H9 (cell line): ENCODE data around the gene MROH7. TPM values are rescaled to one million over a fixed set of nuclear protein-coding genes. Genes with fewer than 3 reads are reported as not detected.

Experiments used
- DNase-seq: peaks from one replicate; pipeline ENCODE4 v3.0.0-alpha.2; 2017
- H2AFZ ChIP-seq: one replicate; pipeline ENCODE4 v1.6.1; 2013; ENCODE audit warnings: mild to moderate bottlenecking, low read length, control low read depth, moderate library complexity
- H2AK5ac ChIP-seq: 2 replicates; pipeline ENCODE4 v1.6.1; 2013; ENCODE audit warnings: low read length, control low read depth, mixed read lengths; ENCODE audit not compliant: insufficient read length
- H2BK120ac ChIP-seq: one replicate; pipeline ENCODE4 v1.6.1; 2013; ENCODE audit warnings: low read depth, mild to moderate bottlenecking, low read length, control low read depth, inconsistent platforms; ENCODE audit not compliant: poor library complexity, severe bottlenecking
- H2BK12ac ChIP-seq: 2 replicates; pipeline ENCODE4 v1.6.1; 2013; ENCODE audit warnings: low read length, control low read depth, mixed read lengths, low read depth; ENCODE audit not compliant: insufficient read length
- H2BK15ac ChIP-seq: 2 replicates; pipeline ENCODE4 v1.6.1; 2013; ENCODE audit warnings: low read depth, low read length, control low read depth
- H2BK20ac ChIP-seq: one replicate; pipeline ENCODE4 v1.6.1; 2013; ENCODE audit warnings: low read depth, mild to moderate bottlenecking, low read length, control low read depth, inconsistent platforms; ENCODE audit not compliant: poor library complexity, severe bottlenecking
- H2BK5ac ChIP-seq: 2 replicates; pipeline ENCODE4 v1.6.1; 2013; ENCODE audit warnings: low read length, control low read depth, mixed read lengths; ENCODE audit not compliant: insufficient read length
- H3K14ac ChIP-seq: 2 replicates; pipeline ENCODE4 v1.6.1; 2013; ENCODE audit warnings: low read length, control low read depth; ENCODE audit not compliant: insufficient read depth
- H3K18ac ChIP-seq: 2 replicates; pipeline ENCODE4 v1.6.1; 2013; ENCODE audit warnings: low read depth, mild to moderate bottlenecking, mixed read lengths, low read length, control low read depth; ENCODE audit not compliant: insufficient read length
- H3K23ac ChIP-seq: 2 replicates; pipeline ENCODE4 v1.6.1; 2013; ENCODE audit warnings: low read length, control low read depth, mixed read lengths, low read depth; ENCODE audit not compliant: insufficient read length
- H3K23me2 ChIP-seq: 2 replicates; pipeline ENCODE4 v1.6.1; 2013; ENCODE audit warnings: low read depth, mild to moderate bottlenecking, mixed read lengths, low read length, control low read depth; ENCODE audit not compliant: insufficient read length, poor library complexity, severe bottlenecking
- H3K27ac ChIP-seq: 2 replicates; pipeline ENCODE4 v1.5.1; 2013; ENCODE audit warnings: low read length, control low read depth, mixed read lengths, low read depth; ENCODE audit not compliant: insufficient read length
- H3K27me3 ChIP-seq: 2 replicates; pipeline ENCODE4 v1.6.1; 2013; ENCODE audit warnings: low read length, control low read depth, inconsistent platforms; ENCODE audit not compliant: insufficient read depth
- H3K4ac ChIP-seq: 2 replicates; pipeline ENCODE4 v1.6.1; 2013; ENCODE audit warnings: low read depth, mild to moderate bottlenecking, control low read depth, inconsistent platforms, low read length, moderate library complexity
- H3K4me1 ChIP-seq: 2 replicates; pipeline ENCODE4 v1.6.1; 2013; ENCODE audit warnings: low read length, control low read depth, inconsistent platforms; ENCODE audit not compliant: insufficient read depth
- H3K4me2 ChIP-seq: 2 replicates; pipeline ENCODE4 v1.6.1; 2013; ENCODE audit warnings: low read length, control low read depth, mixed read lengths; ENCODE audit not compliant: insufficient read length, insufficient read depth
- H3K56ac ChIP-seq: 2 replicates; pipeline ENCODE4 v1.6.1; 2013; ENCODE audit warnings: low read depth, mild to moderate bottlenecking, mixed read lengths, low read length, control low read depth; ENCODE audit not compliant: insufficient read length
- H3K79me1 ChIP-seq: 2 replicates; pipeline ENCODE4 v1.6.1; 2013; ENCODE audit warnings: low read depth, mild to moderate bottlenecking, moderate library complexity, low read length, control low read depth, inconsistent platforms; ENCODE audit not compliant: insufficient read depth, poor library complexity, severe bottlenecking
- H3K79me2 ChIP-seq: 2 replicates; pipeline ENCODE4 v1.6.1; 2013; ENCODE audit warnings: low read length, control low read depth, inconsistent platforms; ENCODE audit not compliant: insufficient read depth
- H3K9ac ChIP-seq: 2 replicates; pipeline ENCODE4 v1.6.1; 2013; ENCODE audit warnings: low read length, control low read depth, mixed read lengths; ENCODE audit not compliant: insufficient read length; ENCODE audit errors: extremely low read depth
- H3K9me3 ChIP-seq: one replicate; pipeline ENCODE4 v1.6.1; 2013; ENCODE audit warnings: low read depth, low read length, inconsistent platforms; ENCODE audit not compliant: control insufficient read depth
- H3T11ph ChIP-seq: one replicate; pipeline ENCODE4 v1.6.1; 2013; ENCODE audit warnings: mild to moderate bottlenecking, low read length, control low read depth, inconsistent platforms
- H4K20me1 ChIP-seq: one replicate; pipeline ENCODE4 v1.6.1; 2013; ENCODE audit not compliant: control insufficient read depth, insufficient read length, insufficient read depth
- H4K5ac ChIP-seq: 2 replicates; pipeline ENCODE4 v1.6.1; 2013; ENCODE audit warnings: low read depth, mild to moderate bottlenecking, mixed read lengths, low read length, control low read depth; ENCODE audit not compliant: insufficient read length
- H4K8ac ChIP-seq: replicated peaks from 2 replicates; pipeline ENCODE4 v1.6.1; 2013; ENCODE audit warnings: low read length, control low read depth, mixed read lengths, low read depth; ENCODE audit not compliant: insufficient read length
- H4K91ac ChIP-seq: 2 replicates; pipeline ENCODE4 v1.6.1; 2013; ENCODE audit warnings: low read depth, mild to moderate bottlenecking, moderate library complexity, mixed read lengths, low read length, control low read depth; ENCODE audit not compliant: insufficient read length
- H3K27ac Mint-ChIP-seq, 3 experiments: 2 replicates in 2 of 3; 3 replicates in 1 of 3; pipeline ENCODE4 v1.8.0; 2020 to 2021; ENCODE audit warnings: mixed read lengths in 3 of 3, mild to moderate bottlenecking in 1 of 3, moderate library complexity in 1 of 3
- H3K27me3 Mint-ChIP-seq: 2 replicates; pipeline ENCODE4 v1.8.0; 2021; ENCODE audit warnings: low read depth, mild to moderate bottlenecking, moderate library complexity, mixed read lengths
- H3K36me3 Mint-ChIP-seq, 3 experiments: 2 replicates in 2 of 3; 3 replicates in 1 of 3; pipeline ENCODE4 v1.8.0; 2020 to 2021; ENCODE audit warnings: low read depth in 3 of 3, mixed read lengths in 3 of 3; ENCODE audit not compliant: insufficient read depth in 1 of 3
- H3K4me1 Mint-ChIP-seq, 2 experiments: 2 replicates each; pipeline ENCODE4 v1.8.0; 2020; ENCODE audit warnings: mixed read lengths in 2 of 2
- H3K4me3 Mint-ChIP-seq, 2 experiments: 2 replicates in 1 of 2; 3 replicates in 1 of 2; pipeline ENCODE4 v1.8.0; 2020 to 2021; ENCODE audit warnings: mild to moderate bottlenecking in 2 of 2, mixed read lengths in 2 of 2, moderate library complexity in 1 of 2
- H3K9me3 Mint-ChIP-seq, 2 experiments: 2 replicates in 1 of 2; 3 replicates in 1 of 2; pipeline ENCODE4 v1.8.0; 2020; ENCODE audit warnings: mild to moderate bottlenecking in 2 of 2, mixed read lengths in 2 of 2, moderate library complexity in 1 of 2
- CTCF ChIP-seq: fragments of 200-600 bp; sonication (generic); conservative IDR thresholded peaks from 3 replicates; pipeline ENCODE4 v1.8.0; 2021; ENCODE audit warnings: antibody characterized with exemption, mild to moderate bottlenecking
- WGBS: extraction: QIAGEN DNeasy Blood & Tissue Kit; methylation state at CpG from one replicate; pipeline ENCODE4 v1.1.7; 2013; ENCODE audit warnings: missing lambda C conversion rate, low lambda C conversion rate, mixed read lengths; ENCODE audit not compliant: insufficient read length; ENCODE audit errors: extremely low coverage; 5-methylcytosine and 5-hydroxymethylcytosine counted together
- long read RNA-seq: library from polyadenylated mRNA; unstranded; transcript quantifications from one replicate; pipeline ENCODE4 v2.0.0, GENCODE V29; 2020
- total RNA-seq: library from RNA; stranded (reverse); gene quantifications from 2 replicates; pipeline ENCODE4 v1.2.1, GENCODE V29; 2021

Gene MROH7
- 0.09 TPM in 1 of 2 replicates, not detected in the other for total RNA-seq
- long read RNA-seq, result 0 reads

GRCh38 chr1:54640863-54641836 is at the start of gene MROH7:
Gene MROH7 (plus strand): TSS chr1:54641786. CDS start chr1:54652927, 11,141 bp downstream.
- Histone ChIP-seq H4K5ac (no peak within 1 kb of the TSS), H3K79me1 (no peaks in the 10 kb centered on the region), H3K23ac (no peak within 1 kb of the TSS), H4K91ac (no peak within 1 kb of the TSS), H3K56ac (no peak within 1 kb of the TSS), H4K8ac (no peak within 1 kb of the TSS), H3K14ac (no peak within 1 kb of the TSS), H3K18ac (no peak within 1 kb of the TSS), H3K79me2 (no peaks in the 10 kb centered on the region), H3K4ac (no peak within 1 kb of the TSS), H2AK5ac (no peak within 1 kb of the TSS), H3K9ac (no peak within 1 kb of the TSS), H4K20me1 (no peaks in the 10 kb centered on the region), H3K23me2 (no peaks in the 10 kb centered on the region), H3K4me2 (no peak within 1 kb of the TSS), H3K9me3 (peaks cover 7% of the 10 kb centered on the region), H2BK5ac (no peak within 1 kb of the TSS), H3K27ac (no peak within 1 kb of the TSS), H2BK20ac (no peak within 1 kb of the TSS), H2BK120ac (no peak within 1 kb of the TSS), H3T11ph (no peak within 1 kb of the TSS), H2BK15ac (no peak within 1 kb of the TSS), H2AFZ (no peak within 1 kb of the TSS), H3K27me3 (no peaks in the 10 kb centered on the region), H2BK12ac (no peak within 1 kb of the TSS), H3K4me1 (no peaks in the 10 kb centered on the region)
- Mint-ChIP-seq H3K27me3 (peaks cover 15% of the 10 kb centered on the region), H3K4me1 (peaks cover 4 to 5% of the 10 kb centered on the region in 2 experiments; a peak in 2 of 4 replicates), H3K9me3 (peaks cover 18 to 28% of the 10 kb centered on the region in 2 experiments), H3K4me3 (no peak within 1 kb of the TSS), H3K27ac (no peak within 1 kb of the TSS; a peak in 1 of 7 replicates), H3K36me3 (peaks cover 0 to 10% (median 2%) of the 10 kb centered on the region in 3 experiments; a peak in 4 of 7 replicates)
- TF ChIP-seq CTCF, result no peak
- no peak for DNase-seq
- no CpG with 5 or more reads among the region's 8 CpGs for WGBS
